Stimulated activated CD8-positive, alpha-beta memory T cell treated with anti-CD3 and anti-CD28 coated beads, Interleukin-4, amount 100 ng/mL, for 4 hours (primary cell): Measurements from ENCODE around the gene NUP93.
"Not testable (repeated sequence)": the region's sequence is repeated elsewhere in the genome, so short reads cannot be mapped to it uniquely, and the experiment has no call there.

ENCODE experiments used
- DNase-seq, 2 donors: peaks; one replicate each; pipeline ENCODE4 v3.0.0-alpha.2; 2020; ENCODE audit warnings: low read depth in 2 of 2, low spot score in 1 of 2

The NUP93 gene

DNA sequence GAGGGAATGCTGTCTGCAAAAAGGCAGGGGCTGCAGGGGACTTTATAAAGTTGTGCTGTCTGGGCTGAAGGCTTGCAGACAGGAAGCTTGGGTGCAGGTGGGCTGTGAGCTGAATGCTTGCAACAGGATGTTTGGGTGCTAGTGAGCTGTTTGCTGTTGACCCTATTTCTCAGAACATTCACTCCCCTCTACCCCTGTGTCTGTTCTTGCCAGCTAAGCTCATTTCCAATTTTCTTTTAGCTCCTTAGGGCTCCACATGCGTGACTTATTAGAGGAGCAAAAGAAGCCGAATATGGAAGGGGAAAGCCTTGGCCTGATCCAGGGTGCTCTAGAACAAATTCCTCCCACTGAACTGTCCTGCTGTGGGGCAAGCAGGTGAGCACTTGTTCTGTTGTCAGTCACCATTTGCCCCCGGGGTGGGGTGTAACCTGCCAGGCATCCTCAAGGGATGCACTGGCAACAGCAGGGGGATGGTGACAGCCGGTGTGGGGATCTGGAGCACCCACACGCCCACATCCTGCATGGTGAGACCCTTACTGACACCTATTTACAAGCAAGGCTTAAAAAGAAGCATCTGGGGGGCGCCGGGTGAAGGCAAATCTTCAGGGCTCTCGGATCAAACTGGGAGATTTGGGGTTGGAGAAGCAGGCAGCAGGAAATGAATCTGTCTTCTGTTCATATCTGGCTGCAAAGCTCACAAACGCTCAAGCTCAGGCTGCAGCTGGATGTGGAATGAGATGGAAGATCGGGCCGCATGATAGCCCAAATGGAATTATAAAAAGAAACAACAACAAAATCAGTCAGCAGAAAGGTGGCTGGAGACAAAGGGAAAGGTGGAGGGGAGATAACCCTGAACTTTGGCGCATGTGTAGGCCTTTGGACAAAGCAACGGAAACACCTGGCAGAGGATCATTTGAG, 21.1 kb upstream of the NUP93 start:
- no peak for DNase-seq

DNA sequence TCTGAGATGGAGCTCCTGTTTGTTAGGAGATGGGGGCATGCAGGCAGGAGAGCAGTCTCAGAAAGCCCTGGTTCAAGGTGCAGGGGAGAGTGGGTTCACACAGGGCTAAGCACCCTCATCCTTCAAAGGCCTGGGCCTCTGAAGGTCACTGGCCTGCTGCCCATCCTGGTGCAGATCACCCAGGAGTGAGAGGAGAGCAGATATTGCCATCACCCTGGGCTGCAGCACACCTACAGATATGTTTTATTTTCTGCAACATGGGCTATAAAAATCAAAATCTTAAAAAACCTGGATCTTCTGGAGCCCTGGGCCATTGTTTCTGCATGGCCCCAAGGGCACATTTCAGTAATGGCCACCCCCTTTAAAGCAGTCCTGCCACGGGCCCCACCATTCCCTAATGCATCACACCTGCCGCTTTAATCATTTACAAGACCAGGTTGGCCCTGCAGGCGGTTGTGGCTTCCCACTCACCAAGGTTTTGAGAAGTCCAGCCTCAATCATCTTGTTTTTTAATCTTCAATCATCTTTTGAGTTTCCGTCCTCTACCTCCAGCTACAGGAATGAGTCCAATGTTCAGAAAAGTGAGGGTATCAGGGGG, 20.4 kb upstream of the NUP93 start:
- no peak for DNase-seq

DNA sequence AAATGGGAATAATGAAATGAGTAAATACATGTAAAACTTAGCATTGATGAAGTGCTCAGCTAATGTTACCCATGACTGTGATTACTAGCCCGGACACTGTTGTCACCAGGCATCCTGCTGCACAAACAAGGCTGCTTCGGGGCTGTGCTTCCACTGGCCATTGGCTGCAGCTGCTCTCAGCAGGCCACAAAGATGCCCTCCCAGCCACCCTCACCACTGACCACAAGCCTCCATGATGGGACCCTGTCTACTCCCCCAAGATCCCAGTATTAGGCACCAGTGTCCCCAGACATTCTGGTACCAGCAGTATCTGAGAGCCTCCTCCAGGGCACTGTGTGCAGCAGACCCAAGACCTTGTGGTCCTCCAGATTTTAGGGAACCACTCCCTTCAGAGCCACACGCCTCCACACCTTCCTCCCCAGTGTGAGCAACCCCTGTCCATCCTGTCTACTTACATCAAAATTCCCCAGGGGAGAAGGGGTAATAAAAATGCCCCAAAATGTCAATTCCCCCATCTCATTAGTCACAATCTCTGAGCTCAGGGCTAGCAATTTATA, 19.7 kb upstream of the NUP93 start:
- no peak for DNase-seq

GRCh38 chr16:56711862-56712261, 18.1 kb upstream of the NUP93 start:
- DNase-seq = no peak

DNA sequence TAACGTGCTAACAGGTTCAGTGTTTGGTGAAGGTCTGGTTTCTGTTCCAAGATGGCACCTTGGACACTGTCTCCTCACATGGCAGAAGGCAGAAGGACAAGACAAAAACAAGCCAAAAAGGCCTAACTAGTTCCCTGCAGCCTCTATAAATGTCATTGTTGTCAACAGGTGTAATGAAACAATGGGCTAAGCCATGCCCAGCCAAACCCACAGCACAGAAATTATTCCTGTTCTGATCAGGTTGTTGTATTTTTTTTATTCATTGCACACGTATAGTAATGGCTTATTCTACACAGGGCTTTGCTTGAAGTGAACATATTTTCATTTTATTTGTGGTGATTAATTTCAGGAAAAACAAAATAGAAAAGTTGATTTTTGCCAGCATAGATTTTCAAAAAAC, 16.1 kb upstream of the NUP93 start:
- DNase-seq = no peak

DNA sequence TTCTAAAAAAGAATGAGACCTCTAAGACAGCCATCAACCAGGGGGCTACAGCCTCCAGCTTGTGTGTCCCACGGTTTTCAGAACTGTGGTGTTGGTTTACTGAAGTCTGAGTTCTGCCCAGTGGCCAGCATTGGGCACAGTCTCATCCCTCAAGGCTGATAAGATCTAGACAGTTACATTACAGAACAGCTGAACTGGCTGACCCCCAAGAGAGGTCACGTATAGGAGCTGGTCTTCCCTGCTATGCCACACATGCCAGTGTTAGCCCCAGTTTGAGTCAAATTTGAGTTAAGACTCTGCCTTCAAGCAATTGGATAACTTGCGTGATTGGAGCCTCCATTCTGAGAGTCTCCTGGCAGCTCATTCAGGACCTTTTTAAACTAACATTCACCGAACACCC, 14.8 kb upstream of the NUP93 start:
- no peak for DNase-seq

- DNase-seq = no peak
These were observed 13.2 kb upstream of the NUP93 start for GRCh38 chr16:56716761-56717160.

DNA sequence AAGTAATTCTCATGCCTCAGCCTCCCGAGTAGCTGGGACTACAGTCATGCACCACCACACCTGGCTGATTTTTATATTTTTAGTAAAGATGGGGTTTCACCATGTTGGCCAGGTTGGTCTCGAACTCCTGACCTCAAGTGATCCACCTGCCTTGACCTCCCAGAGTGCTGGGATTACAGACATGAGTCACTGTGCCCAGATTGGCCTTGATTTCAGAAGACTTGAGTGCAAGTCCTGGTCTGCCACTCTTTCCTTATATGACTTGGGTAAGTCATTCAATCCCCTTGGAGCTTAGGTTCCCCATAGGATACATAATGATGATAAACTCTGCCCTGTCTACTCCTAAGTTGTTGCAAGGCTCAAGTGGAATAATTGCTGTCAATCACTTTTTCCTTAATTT, 12.4 kb upstream of the NUP93 start:
- not testable (repeated sequence) for DNase-seq

GRCh38 chr16:56722200-56722842, 7.6 kb upstream of the NUP93 start:
- no peak for DNase-seq

GRCh38 chr16:56724191-56724590, 5.7 kb upstream of the NUP93 start:
- DNase-seq = no peak

DNA sequence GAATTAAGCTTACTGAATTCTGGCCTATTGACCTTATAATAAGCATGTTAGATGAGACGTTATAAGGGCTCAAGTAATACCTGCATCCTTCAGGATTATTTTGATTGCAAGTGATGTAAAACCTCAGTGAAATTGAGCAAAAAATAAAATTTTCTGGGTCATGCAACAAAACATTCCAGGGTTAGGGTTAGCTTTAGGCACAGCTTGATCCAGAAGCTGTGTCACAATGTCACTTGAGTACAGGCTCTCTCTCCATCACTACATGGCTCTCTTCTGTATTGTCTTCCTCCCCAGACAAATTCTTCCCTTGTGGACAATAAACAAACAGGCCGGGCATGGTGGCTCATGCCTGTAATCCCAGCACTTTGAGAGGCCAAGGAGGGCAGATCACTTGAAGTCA, 3.6 kb upstream of the NUP93 start:
- DNase-seq = no peak

DNA sequence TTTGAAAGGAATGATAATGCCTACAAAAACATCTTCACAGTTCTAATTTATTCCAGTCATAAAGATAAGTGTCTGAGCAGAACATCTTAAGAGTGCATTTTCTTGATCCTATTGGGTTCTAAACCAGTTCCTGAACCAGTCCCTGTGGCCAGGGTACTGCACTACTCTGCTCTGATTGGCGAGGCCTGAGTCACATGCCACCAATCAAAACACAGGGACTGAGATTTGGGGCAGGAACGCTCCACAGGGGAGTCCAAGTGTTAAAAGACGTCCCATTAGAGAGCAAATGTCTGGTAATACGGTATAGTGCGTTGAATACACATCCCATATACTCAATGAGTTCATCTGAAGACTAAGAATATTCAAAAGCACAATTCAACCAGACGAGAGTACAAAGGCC, 3.0 kb upstream of the NUP93 start:
- no peak for DNase-seq

- no peak for DNase-seq
These were observed 1.9 kb upstream of the NUP93 start for GRCh38 chr16:56728027-56728426.

DNA sequence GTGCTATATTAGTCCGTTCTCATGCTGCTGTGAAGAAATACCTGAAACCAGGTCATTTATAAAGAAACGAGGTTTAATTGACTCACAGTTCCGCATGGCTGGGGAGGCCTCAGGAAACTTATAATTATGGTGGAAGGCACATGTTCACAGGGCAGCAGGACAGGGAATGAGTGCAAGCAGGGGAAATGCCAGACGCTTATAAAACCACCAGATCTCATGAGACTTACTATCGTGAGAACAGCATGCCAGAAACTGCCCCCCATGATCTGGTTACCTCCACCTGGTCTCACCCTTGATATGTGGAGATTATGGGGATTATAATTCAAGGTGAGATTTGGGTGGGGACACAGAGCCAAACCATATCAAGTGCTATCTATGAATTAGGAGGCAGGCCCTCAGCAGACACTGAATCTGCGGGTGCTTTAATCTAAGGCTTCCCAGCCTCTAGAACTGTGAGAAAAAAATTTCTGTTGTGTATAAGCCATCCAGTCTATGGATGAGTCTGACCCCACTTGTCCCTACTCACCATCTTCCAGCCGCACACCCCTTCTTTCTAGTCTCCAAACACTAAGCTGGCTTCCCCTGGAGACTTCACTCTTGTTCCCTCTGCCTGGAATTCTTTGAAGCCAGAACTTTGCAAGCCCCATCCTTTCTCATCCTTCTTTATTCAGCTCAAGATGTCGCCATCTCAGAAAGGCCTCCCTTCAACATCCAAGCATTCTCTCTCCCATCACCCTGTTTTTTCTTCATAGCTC, 772 bp upstream of the NUP93 start:
- DNase-seq = no peak

- no peak for DNase-seq
These were observed 2.4 kb downstream of the NUP93 start for GRCh38 chr16:56732366-56732765.

- no peak for DNase-seq
These were observed 2.9 kb downstream of the NUP93 start for GRCh38 chr16:56732832-56733231.

GRCh38 chr16:56734429-56734828, 4.5 kb downstream of the NUP93 start:
- DNase-seq = no peak

- DNase-seq = no peak
These were observed 6.5 kb downstream of the NUP93 start for GRCh38 chr16:56736476-56736875.

- no peak for DNase-seq
These were observed 7.6 kb downstream of the NUP93 start for GRCh38 chr16:56737539-56737938.

GRCh38 chr16:56738221-56738620, 8.3 kb downstream of the NUP93 start:
- DNase-seq = no peak

DNA sequence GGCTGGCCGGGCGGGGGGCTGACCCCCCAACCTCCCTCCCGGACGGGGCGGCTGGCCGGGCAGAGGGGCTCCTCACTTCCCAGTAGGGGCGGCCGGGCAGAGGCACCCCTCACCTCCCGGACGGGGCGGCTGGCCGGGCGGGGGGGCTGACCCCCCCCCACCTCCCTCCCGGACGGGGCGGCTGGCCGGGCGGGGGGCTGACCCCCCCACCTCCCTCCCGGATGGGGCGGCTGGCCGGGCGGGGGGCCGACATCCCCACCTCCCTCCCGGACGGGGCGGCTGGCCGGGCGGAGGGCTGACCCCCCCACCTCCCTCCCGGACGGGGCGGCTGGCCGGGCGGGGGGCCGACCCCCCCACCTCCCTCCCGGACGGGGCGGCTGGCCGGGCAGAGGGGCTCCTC, 9.4 kb downstream of the NUP93 start:
- not testable (repeated sequence) for DNase-seq
